Cardiac muscle cell (in vitro differentiated cells and primary cell): ENCODE measurements around the gene C18orf63. TPM values are rescaled to one million over a fixed set of nuclear protein-coding genes. Genes with fewer than 3 reads are reported as not detected.
"Not testable (repeated sequence)": the region's sequence is repeated elsewhere in the genome, so short reads cannot be mapped to it uniquely, and the experiment has no call there.

Source experiments
- DNase-seq, 2 donors: peaks; one replicate each; pipeline versions ENCODE4 v3.0.0 to v3.0.0-alpha.2; 2010 to 2017; ENCODE audit warnings: low read depth in 1 of 2, low spot score in 1 of 2
- H3K27ac ChIP-seq: fragments of 200-600 bp; sonication (generic); 2 replicates; pipeline ENCODE4 v1.5.1; 2016
- H3K27me3 ChIP-seq: fragments of 200-600 bp; sonication (generic); 2 replicates; pipeline ENCODE4 v1.6.0; 2016; ENCODE audit warnings: control low read depth
- H3K36me3 ChIP-seq: fragments of 200-600 bp; sonication (generic); 2 replicates; pipeline ENCODE4 v1.5.1; 2016; ENCODE audit warnings: control low read depth
- H3K4me1 ChIP-seq: fragments of 200-600 bp; sonication (generic); 2 replicates; pipeline ENCODE4 v1.8.1; 2017; ENCODE audit warnings: low read depth, mild to moderate bottlenecking, mixed run types
- H3K4me3 ChIP-seq: fragments of 200-600 bp; sonication (generic); 2 replicates; pipeline ENCODE4 v1.5.1; 2016; ENCODE audit warnings: mild to moderate bottlenecking
- H3K9me3 ChIP-seq: fragments of 200-600 bp; sonication (generic); 2 replicates; pipeline ENCODE4 v1.5.1; 2017; ENCODE audit warnings: low read depth, mild to moderate bottlenecking, control low read depth
- CTCF ChIP-seq: IDR thresholded peaks from 2 replicates; pipeline ENCODE4 v1.5.1; 2012; ENCODE audit warnings: low read depth, mild to moderate bottlenecking, low read length
- polyA plus RNA-seq: library from polyadenylated mRNA; unstranded; fragments of >200 nt; fragmentation: Nextera tagmentation; extraction: Ambion mirVana; gene quantifications from 2 replicates; pipeline ENCODE4 v1.2.1, GENCODE V29; 2016
- total RNA-seq: library from RNA; depleted of rRNA; stranded (reverse); fragments of >200 nt; gene quantifications from 2 replicates; pipeline ENCODE4 v1.2.3, GENCODE V29; 2016

C18orf63 gene
- total and polyA plus RNA-seq, 2 experiments from 2014 or later, result not detected

GRCh38 chr18:74291771-74292540 lies 23.7 kb upstream of the C18orf63 start, which contains the start of gene CYB5A:
TSS of gene CYB5A (minus strand) at chr18:74291963. CDS start at chr18:74291875, 88 bp downstream.
- Histone ChIP-seq H3K27ac (peak within 1 kb of the TSS; percentile 22), H3K36me3 (no peaks in the 10 kb centered on the region), H3K27me3 (no peaks in the 10 kb centered on the region), H3K4me1 (peaks cover 14% of the 10 kb centered on the region), H3K9me3 (no peaks in the 10 kb centered on the region), H3K4me3 (peak within 1 kb of the TSS; percentile 62)
- peak; percentile 97 to 99 for DNase-seq
- TF ChIP-seq CTCF, result peak; percentile 6

DNA sequence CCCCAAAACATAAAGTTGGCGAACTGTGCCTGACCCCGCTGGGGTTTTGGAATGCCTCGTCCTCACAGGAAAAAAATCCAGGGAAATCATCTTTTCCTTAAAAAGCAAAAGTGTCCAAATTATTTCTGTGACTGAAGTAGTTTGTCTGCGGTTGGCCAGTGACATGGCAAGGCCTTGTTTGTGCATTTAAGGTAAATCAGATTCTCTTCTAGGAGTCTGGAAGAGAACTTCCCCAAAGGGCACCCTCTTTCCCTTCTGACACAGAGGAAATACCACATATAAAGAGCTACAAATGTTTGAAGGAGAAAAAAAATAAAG lies 23.1 kb upstream of the C18orf63 start:
- peaks cover 10% of the 10 kb centered on the region for H3K4me1 ChIP-seq
- no peaks in the 10 kb centered on the region for H3K36me3 ChIP-seq
- H3K9me3 ChIP-seq, result no peaks in the 10 kb centered on the region
- H3K4me3 ChIP-seq, result peak overlapping the region; percentile 62
- TF ChIP-seq CTCF, result no peak
- H3K27me3 ChIP-seq, result no peaks in the 10 kb centered on the region
- H3K27ac ChIP-seq, result peak overlapping the region; percentile 22
- DNase-seq, result no peak

DNA sequence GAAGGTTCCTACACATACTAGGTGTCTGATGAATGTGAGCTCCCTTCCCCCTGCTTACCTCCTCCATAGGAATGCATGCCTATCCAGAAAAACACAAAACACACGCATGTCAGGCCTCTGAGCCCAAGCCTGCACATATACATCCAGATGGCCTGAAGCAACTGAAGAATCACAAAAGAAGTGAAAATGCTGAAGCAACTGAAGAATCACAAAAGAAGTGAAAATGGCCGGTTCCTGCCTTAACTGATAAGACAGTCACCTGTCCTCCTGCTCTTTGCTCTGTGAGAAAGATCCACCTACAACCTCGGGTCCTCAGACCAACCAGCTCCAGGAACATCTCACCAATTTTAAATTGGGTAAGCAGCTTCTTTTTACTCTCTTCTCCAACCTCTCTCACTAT lies 22.7 kb upstream of the C18orf63 start:
- not testable (repeated sequence) for H3K27ac ChIP-seq, H3K9me3 ChIP-seq, DNase-seq, H3K27me3 ChIP-seq, H3K4me3 ChIP-seq, H3K4me1 ChIP-seq, H3K36me3 ChIP-seq

DNA sequence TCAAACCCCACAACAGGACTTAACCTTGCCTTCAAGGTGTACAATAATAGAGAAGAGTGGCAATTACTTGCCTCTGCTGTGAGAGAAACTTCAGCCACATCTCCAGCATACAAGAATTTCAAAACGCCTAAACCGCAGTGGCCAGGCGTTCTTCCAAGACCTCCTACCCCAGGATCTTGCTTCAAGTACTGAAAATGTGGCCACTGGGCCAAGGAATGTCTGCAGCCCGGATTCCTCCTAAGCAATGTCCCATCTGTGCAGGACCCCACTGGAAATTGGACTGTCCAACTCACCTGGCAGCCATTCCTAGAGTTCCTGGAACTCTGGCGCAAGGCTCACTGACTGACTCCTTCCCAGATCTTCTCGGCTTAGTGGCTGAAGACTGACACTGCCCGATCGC lies 21.1 kb upstream of the C18orf63 start:
- peak in 1 of 2 donors; percentile 70 for DNase-seq
- H3K27me3 ChIP-seq, result no peaks in the 10 kb centered on the region
- H3K4me1 ChIP-seq, result peaks cover 3% of the 10 kb centered on the region
- H3K36me3 ChIP-seq, result no peaks in the 10 kb centered on the region
- H3K4me3 ChIP-seq, result no peak overlapping the region
- no peak for TF ChIP-seq CTCF
- H3K9me3 ChIP-seq, result no peaks in the 10 kb centered on the region
- H3K27ac ChIP-seq, result no peak overlapping the region

- TF ChIP-seq CTCF, result no peak
- no peak for DNase-seq
- H3K4me3 ChIP-seq, result no peak overlapping the region
- H3K36me3 ChIP-seq, result no peaks in the 10 kb centered on the region
- H3K27ac ChIP-seq, result no peak overlapping the region
- H3K4me1 ChIP-seq, result no peaks in the 10 kb centered on the region
- H3K27me3 ChIP-seq, result no peaks in the 10 kb centered on the region
- H3K9me3 ChIP-seq, result no peaks in the 10 kb centered on the region
Measured at GRCh38 chr18:74299162-74299561, 16.5 kb upstream of the C18orf63 start.

- TF ChIP-seq CTCF, result no peak
- H3K27me3 ChIP-seq, result no peaks in the 10 kb centered on the region
- DNase-seq, result peak in 1 of 2 donors; percentile 47
- no peak overlapping the region for H3K4me3 ChIP-seq
- no peaks in the 10 kb centered on the region for H3K9me3 ChIP-seq
- no peak overlapping the region for H3K27ac ChIP-seq
- H3K36me3 ChIP-seq, result no peaks in the 10 kb centered on the region
- H3K4me1 ChIP-seq, result no peaks in the 10 kb centered on the region
Measured at GRCh38 chr18:74299746-74300145, 15.9 kb upstream of the C18orf63 start.
